Fibroblast of lung (primary cell): Measurements from ENCODE around the gene TMEM178B.

Experiments
- CTCF ChIP-seq, 2 donors: IDR thresholded peaks in 1 of 2; conservative IDR thresholded peaks in 1 of 2; 1 replicate in 1 of 2; 2 replicates in 1 of 2; pipeline ENCODE4 v1.5.1; 2011 to 2012; ENCODE audit warnings: low read length in 2 of 2, control low read depth in 1 of 2, inconsistent platforms in 1 of 2, low read depth in 1 of 2, mild to moderate bottlenecking in 1 of 2
- EZH2 ChIP-seq: IDR thresholded peaks from 2 replicates; pipeline ENCODE4 v1.5.1; 2012; ENCODE audit warnings: low read length, control low read depth, mild to moderate bottlenecking; ENCODE audit errors: missing control alignments

GRCh38 chr7:141490474-141490873 lies 416.6 kb downstream of the TMEM178B start:
- TF ChIP-seq CTCF (conservative IDR thresholded peaks at IDR 0.05 in 1 of 2, IDR thresholded peaks at IDR 0.05 in 1 of 2; ENCODE audit: low read depth in 1 of 2, low read length in 2 of 2) (no peak), EZH2 (no peak)
